Iris pigment epithelial cell (primary cell): ENCODE measurements around the gene TRIM49C.
"Not testable (repeated sequence)": the region's sequence is repeated elsewhere in the genome, so short reads cannot be mapped to it uniquely, and the experiment has no call there.

Experiments used
- DNase-seq: peaks from one replicate; pipeline ENCODE4 v3.0.0-alpha.2; 2011; ENCODE audit warnings: low read depth

Gene TRIM49C

GRCh38 chr11:90030806-90031205, at the start of gene TRIM49C:
TRIM49C (plus strand) TSS chr11:90031106; CDS start chr11:90035212, 4,106 bp downstream.
- DNase-seq: not testable (repeated sequence)

- DNase-seq: not testable (repeated sequence)
Observed at GRCh38 chr11:90024184-90024583, 6.7 kb upstream of the TRIM49C start.

- not testable (repeated sequence) for DNase-seq
Observed at GRCh38 chr11:90051591-90052209, 20.8 kb downstream of the TRIM49C start.

GRCh38 chr11:90052311-90052710, 21.4 kb downstream of the TRIM49C start:
- not testable (repeated sequence) for DNase-seq

GRCh38 chr11:90053545-90053944, 22.6 kb downstream of the TRIM49C start:
- DNase-seq: not testable (repeated sequence)

GRCh38 chr11:90085650-90086049, 54.7 kb downstream of the TRIM49C start, which contains the start of gene UBTFL1:
UBTFL1 (plus strand) TSS chr11:90085950; CDS start chr11:90085950, 0 bp downstream.
- not testable (repeated sequence) for DNase-seq

- DNase-seq: not testable (repeated sequence)
Observed at GRCh38 chr11:90088731-90089130, 57.8 kb downstream of the TRIM49C start.
